SKM-1 (cell line): ENCODE measurements around the gene ZNF148.
"Not testable (repeated sequence)": the region's sequence is repeated elsewhere in the genome, so short reads cannot be mapped to it uniquely, and the experiment has no call there.

Experiments
- DNase-seq: peaks from one replicate; lab custom pipeline; 2025; ENCODE audit not compliant: unreplicated experiment; lab: John Stamatoyannopoulos, UW

ZNF148 gene

DNA sequence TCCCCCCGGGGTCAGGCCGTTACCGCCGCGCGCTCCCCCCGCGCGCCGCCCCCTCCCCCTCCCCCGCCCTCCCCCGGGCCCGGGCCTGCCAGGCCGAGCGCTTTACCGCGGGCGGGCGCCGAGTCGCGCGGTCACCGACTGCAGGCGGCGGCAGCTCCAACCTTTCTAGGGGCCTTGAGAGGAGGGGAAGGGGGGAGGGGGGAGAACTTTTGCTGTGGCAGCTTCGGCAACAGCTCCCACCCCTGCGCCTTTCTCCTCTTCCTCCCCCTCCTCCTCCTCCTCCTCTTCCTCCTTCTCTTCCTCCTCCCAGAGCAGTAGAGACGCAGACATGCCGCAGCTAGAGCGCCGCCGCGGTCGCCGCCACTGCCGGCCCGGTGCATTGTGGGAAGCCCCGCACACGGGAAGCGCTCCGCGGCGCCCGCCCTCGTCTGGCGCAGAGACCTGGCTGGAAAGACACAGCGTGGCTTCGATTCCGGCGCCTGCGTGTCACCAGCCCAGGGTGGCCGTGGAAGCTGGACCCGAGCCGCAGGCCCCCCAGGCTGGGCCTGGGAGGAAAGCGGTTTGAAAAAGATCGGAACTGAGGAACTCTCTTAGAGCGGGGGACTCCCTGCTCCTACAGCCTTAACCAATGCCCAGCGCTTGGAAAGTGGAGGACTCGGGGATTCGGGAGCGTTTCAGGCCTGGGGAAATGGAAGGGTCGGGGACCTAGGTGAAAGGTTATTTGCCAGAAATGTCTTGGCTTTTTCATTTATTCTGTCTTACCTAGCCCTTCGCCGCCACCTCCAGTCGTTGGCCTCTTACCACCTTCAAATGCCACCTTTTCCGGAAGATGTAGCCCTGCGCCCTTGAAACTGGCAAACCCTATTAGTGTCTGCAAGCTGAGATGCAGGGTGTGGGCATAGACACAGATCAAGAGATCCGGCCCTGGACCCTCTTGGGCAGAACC is at the start of gene ZNF148:
ZNF148 (minus strand) TSS at position 330 of the 946 bp plus-strand sequence. CDS start 61,685 bp downstream, outside the sequence.
- DNase-seq, result peak; percentile 49

GRCh38 chr3:125418306-125418705 is 43.2 kb upstream of the ZNF148 start:
- DNase-seq, result no peak

DNA sequence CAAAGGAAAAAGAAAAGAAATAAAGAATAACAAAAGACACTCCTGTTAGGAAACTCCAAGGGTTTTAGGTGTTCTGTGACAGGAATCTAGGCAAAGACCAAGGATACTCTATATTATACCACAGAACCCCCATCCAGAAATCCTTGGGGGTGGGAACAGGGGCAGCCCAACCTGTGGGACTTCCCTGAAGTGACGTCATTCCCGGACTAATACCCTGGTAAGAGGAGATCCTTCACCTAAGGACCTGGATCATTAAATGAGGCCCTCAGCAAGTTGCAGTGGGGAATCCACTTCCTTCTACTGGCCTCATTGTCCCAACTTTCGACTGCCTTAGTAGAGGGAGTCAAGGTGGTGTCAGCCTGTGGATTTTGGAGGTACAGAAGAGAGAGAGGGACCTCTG is 41.1 kb upstream of the ZNF148 start:
- DNase-seq, result no peak

- no peak for DNase-seq
Observed at GRCh38 chr3:125414669-125415068, 39.5 kb upstream of the ZNF148 start.

DNA sequence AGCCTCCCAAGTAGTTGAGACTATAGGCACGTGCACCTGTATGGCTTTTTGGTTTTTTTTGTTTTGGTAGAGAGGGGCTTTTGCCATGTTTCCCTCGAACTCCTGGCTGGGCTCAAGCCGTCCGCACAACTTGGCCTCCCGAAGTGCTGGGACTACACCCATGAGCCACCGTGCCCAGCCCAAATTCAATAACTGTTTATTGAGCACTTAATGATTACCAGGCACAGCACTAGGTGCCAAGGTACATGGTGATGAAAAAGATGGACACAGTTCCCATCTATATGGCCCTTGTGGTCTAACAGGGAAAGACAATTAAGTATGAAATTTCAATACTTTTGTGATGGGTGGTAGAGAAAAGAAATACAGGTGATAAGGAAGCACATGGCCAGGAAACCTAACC is 35.8 kb upstream of the ZNF148 start:
- no peak for DNase-seq

GRCh38 chr3:125406070-125406469 is 30.9 kb upstream of the ZNF148 start:
- DNase-seq, result no peak

GRCh38 chr3:125405515-125405914 is 30.4 kb upstream of the ZNF148 start:
- DNase-seq, result not testable (repeated sequence)

- DNase-seq, result no peak
Observed at GRCh38 chr3:125403789-125404188, 28.7 kb upstream of the ZNF148 start.

DNA sequence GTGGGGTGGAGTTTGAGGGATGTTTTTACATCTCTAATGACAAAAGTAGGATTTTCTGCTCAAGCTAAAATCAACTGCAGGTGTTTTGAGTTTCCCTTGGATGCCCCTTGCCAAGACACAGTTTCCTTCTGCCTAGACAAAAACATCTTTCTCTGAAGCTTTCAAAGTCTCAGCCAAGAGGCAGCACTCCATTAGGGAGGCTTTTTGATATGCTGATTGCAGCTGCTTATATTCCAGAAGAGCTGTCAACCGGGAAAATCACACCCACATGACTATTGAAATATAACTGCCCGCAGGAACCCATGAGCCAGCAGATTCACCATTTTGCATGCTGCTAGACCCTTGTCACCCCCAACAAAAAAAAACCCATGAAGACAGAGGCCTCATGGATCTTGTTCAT is 27.5 kb upstream of the ZNF148 start:
- no peak for DNase-seq

- DNase-seq, result no peak
Observed at GRCh38 chr3:125401402-125401801, 26.3 kb upstream of the ZNF148 start.

GRCh38 chr3:125398952-125399351 is 23.8 kb upstream of the ZNF148 start:
- no peak for DNase-seq

GRCh38 chr3:125395091-125395490 is 20.0 kb upstream of the ZNF148 start:
- no peak for DNase-seq

GRCh38 chr3:125394406-125394805 is 19.3 kb upstream of the ZNF148 start:
- no peak for DNase-seq

DNA sequence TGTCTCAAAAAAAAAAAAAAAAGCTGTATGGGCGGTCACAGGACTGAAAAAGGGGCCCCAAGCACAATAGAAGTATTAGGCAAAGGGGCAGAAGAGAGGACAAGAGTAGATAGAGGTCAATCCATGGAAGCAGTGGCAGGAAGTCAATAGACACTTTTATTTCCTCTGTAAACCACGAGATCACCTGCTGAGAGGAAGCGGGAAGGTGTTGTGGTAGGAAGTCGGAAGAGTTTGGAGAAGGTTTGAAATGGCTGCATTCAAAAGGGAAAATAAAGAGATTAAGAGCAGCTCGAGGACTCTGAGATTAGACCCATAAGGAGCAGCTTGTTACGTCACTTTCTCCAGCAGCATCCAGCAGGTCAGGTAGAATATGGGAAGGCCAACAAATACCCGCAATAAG is 14.2 kb upstream of the ZNF148 start:
- DNase-seq, result no peak

- not testable (repeated sequence) for DNase-seq
Observed at GRCh38 chr3:125388369-125388768, 13.2 kb upstream of the ZNF148 start.

- DNase-seq, result no peak
Observed at GRCh38 chr3:125386811-125387210, 11.7 kb upstream of the ZNF148 start.

DNA sequence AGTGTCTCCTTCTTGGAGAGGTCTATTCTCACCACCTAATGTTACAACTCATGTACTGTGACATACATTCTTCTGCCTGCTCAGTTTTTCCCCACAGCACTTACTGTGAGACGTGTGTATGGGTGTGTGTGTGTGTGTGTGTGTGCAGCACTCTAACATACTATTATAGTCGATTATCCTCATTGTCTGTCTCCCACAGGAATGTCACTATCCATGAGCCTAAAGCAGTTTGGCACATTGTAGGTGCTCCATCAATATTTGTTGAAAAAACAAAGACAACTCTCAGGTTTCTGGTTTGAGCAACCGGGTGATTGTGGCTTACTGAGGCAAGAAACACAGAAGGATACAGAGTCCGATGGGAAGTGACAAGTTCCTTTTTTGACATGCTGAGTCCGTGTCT is 8.6 kb upstream of the ZNF148 start:
- no peak for DNase-seq

DNA sequence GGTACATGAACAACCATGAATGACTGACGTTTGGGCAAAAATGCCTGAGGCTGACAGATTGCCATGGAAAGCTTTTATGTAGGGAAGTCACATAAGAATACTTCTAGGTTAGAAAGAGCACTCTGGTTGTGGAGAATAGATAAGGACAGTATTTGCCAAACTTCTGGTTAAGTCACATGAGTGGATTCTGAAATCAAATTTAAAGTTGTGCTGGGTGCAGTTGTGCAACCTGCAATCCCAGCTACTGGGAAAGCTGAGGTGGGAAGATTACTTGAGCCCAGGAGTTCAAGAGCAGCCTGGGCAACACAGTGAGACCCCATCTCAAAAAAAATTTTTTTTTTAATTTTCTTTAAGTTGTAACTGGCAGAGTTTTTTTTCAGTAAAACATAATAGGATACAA is 7.2 kb upstream of the ZNF148 start:
- DNase-seq, result no peak

DNA sequence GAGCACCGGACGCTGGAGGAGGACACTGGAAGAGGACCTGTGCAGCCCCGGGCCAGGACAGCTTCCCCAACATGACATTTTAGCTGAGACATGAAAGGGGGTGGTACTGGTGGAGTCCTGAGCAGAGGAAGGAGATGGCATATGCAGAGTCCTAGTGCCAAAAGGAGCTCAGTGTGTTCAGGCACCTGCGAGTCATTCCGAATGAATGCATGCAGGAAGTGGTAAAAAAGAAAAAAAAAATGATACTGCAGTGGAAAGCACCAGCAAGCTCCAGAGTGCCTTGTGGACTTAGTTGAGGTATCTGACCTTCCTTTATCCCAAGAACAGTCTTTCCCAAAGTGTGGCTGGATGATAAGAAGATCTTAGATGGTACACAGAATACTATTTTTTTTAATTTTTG is 6.6 kb upstream of the ZNF148 start:
- DNase-seq, result no peak

- no peak for DNase-seq
Observed at GRCh38 chr3:125381314-125381713, 6.2 kb upstream of the ZNF148 start.

GRCh38 chr3:125379483-125379882 is 4.4 kb upstream of the ZNF148 start:
- DNase-seq, result no peak

DNA sequence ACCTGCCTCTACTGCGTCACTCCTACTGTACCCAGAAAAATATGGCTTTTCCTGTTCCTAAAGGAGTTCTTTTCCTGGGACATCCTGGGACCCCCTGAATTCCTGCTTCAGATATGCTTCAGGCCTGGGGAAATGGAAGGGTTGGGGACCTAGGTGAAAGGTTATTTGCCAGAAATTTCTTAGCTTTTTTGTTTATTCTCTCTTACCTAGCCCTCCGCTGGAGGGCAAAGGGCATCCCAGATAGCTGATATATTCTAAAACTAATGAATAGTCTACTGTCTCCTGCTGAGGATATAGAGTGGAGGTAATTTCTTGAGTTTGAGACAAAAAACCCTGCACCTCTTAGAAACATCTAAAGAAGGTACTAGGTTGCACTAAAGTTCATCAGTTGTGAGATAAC is 3.6 kb upstream of the ZNF148 start:
- DNase-seq, result no peak
